AG04449 (cell line): ENCODE measurements around the gene HDAC4.

Experiments
- CTCF ChIA-PET: fragments of 350-600 bp; formaldehyde crosslinking; extraction: SDS; loops from one replicate; lab custom pipeline; 2021; ENCODE audit warnings: antibody characterized with exemption; lab: Yijun Ruan, JAX
- POLR2A ChIA-PET: fragments of 400-600, 350-600 bp; formaldehyde crosslinking; extraction: SDS; loops from one replicate; lab custom pipeline; 2020; ENCODE audit warnings: antibody characterized with exemption, inconsistent platforms; lab: Yijun Ruan, JAX
- DNase-seq: peaks from one replicate; pipeline ENCODE4 v3.0.0-alpha.2; 2010; ENCODE audit warnings: low read depth, low spot score
- H3K4me3 ChIP-seq: 2 replicates; pipeline ENCODE4 v1.5.1; 2011; ENCODE audit warnings: low read depth, mild to moderate bottlenecking, control low read depth, low read length
- TF ChIP-seq, protein P1 (sequence below): IDR thresholded peaks from one replicate; pipeline ENCODE4 v1.5.1; 2011; ENCODE audit warnings: mild to moderate bottlenecking, moderate library complexity, low read length, control low read depth, inconsistent platforms; ENCODE audit not compliant: insufficient read depth; ENCODE audit errors: missing control alignments

Gene HDAC4

GRCh38 chr2:239087046-239087710 is 313.6 kb downstream of the HDAC4 start:
- H3K4me3 ChIP-seq, result no peak overlapping the region
- ChIA-PET POLR2A (no interaction called here), CTCF (no interaction called here)
- peak; percentile 37 for DNase-seq
- TF ChIP-seq, protein P1, sequence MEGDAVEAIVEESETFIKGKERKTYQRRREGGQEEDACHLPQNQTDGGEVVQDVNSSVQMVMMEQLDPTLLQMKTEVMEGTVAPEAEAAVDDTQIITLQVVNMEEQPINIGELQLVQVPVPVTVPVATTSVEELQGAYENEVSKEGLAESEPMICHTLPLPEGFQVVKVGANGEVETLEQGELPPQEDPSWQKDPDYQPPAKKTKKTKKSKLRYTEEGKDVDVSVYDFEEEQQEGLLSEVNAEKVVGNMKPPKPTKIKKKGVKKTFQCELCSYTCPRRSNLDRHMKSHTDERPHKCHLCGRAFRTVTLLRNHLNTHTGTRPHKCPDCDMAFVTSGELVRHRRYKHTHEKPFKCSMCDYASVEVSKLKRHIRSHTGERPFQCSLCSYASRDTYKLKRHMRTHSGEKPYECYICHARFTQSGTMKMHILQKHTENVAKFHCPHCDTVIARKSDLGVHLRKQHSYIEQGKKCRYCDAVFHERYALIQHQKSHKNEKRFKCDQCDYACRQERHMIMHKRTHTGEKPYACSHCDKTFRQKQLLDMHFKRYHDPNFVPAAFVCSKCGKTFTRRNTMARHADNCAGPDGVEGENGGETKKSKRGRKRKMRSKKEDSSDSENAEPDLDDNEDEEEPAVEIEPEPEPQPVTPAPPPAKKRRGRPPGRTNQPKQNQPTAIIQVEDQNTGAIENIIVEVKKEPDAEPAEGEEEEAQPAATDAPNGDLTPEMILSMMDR, result no peak

DNA sequence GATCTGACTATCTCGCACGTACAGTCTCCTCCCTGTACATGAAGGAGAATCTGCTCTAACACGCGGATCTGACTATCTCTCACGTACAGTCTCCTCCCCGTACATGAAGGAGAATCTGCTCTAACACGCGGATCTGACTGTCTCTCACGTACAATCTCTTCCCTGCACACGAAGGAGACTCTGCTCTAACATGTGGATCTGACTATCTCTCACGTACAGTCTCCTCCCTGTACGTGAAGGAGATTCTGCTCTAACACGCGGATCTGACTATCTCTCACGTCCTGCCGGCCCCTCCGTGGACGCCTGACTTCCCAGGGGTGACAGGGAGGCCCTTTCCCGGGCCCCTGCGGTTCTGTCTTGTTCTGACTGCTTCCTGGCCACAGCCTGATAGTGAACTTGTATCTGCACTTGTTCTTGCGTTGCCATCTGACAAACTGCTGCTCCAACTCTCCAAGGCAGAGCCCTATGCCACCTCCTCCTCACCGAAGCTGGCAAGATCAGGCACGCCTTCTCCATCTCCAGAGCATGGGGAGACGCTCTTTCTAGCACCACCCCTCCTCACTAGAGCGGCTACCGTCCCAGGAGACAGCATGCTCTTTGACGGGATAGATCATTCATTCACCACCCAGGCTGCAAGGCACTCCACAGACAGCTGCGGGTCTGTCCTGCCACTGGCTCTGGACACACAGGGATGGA is 314.3 kb downstream of the HDAC4 start:
- TF ChIP-seq, protein P1, result no peak
- POLR2A ChIA-PET, result no interaction called here

GRCh38 chr2:239085201-239085992 is 315.4 kb downstream of the HDAC4 start:
- CTCF ChIA-PET, result interaction anchor here (1.0 kb wide), 1 partner anchor 139 kb away, joined by 3 read pairs; no protein-coding TSS in a partner anchor
- POLR2A ChIA-PET, result no interaction called here
- DNase-seq, result no peak
- TF ChIP-seq, protein P1, result no peak
- H3K4me3 ChIP-seq, result no peak overlapping the region

More for the DNA sequence above, 314.3 kb downstream of the HDAC4 start:
- CTCF ChIA-PET, result no interaction called here
- H3K4me3 ChIP-seq, result no peak overlapping the region
- DNase-seq, result no peak

DNA sequence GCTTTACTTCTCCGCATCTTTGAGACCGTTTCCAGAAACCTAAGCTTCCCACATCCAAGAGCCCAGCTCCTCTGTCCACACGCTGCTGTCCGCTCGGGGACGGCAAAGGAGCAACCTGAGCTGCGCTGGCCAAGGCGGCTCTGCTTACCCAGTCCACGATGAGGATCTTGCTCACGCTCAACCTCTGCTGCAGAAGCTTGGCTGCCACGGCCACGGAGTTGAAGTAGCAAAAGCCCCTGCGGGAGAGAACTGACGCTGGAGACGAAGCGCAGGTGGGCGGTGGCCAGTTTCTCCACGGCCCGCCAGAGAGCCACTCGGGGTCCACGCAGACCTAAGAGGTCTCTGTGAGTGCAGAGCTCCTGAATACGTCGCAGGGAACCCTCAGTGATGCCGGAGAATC is 316.8 kb downstream of the HDAC4 start:
- POLR2A ChIA-PET, result no interaction called here
- DNase-seq, result no peak
- CTCF ChIA-PET, result no interaction called here
- TF ChIP-seq, protein P1, result no peak
- no peak overlapping the region for H3K4me3 ChIP-seq

GRCh38 chr2:239082425-239082824 is 318.4 kb downstream of the HDAC4 start:
- POLR2A ChIA-PET, result no interaction called here
- no peak overlapping the region for H3K4me3 ChIP-seq
- TF ChIP-seq, protein P1, result no peak
- CTCF ChIA-PET, result no interaction called here
- DNase-seq, result no peak

- DNase-seq, result no peak
- H3K4me3 ChIP-seq, result no peak overlapping the region
- TF ChIP-seq, protein P1, result no peak
- CTCF ChIA-PET, result no interaction called here
- POLR2A ChIA-PET, result no interaction called here
Measured at GRCh38 chr2:239081622-239082021, 319.2 kb downstream of the HDAC4 start.
